Erythroblast (primary cell): ENCODE data around the gene NEK8.

Experiments used
- GATA1 ChIP-seq: IDR thresholded peaks from 2 replicates; pipeline ENCODE4 v1.6.1; 2011; ENCODE audit warnings: low read depth, mild to moderate bottlenecking, control low read depth, low read length, moderate library complexity
- POLR2A ChIP-seq: IDR thresholded peaks from 2 replicates; pipeline ENCODE4 v1.6.1; 2011; ENCODE audit warnings: mild to moderate bottlenecking, low read length

DNA sequence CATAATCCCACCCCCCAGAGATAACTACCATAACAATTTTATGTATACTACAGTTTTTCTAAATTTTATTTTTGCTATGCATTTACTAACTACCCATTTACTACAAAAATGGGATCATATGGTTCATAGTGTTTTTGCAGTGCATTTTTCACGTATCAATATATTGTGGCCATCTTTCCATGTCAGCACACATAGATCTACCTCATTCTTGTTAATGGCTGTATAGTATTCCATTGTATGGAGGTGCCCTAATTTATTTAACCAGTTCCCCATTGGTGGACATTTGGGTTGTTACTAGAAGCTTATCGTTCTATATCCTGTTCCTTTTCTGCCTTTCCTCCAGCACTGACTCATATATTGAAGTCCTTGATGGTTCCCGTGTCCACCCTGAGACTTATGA is 39.6 kb upstream of the NEK8 start:
- TF ChIP-seq POLR2A (no peak), GATA1 (no peak)
